HG03045 (cell line): ENCODE results near the gene FBP1.

Experiments
- ATAC-seq: cut with Tn5 transposase; IDR thresholded peaks from one replicate; pipeline ENCODE4 v1.9.1; 2021; ENCODE audit warnings: mild to moderate bottlenecking, moderate library complexity; ENCODE audit not compliant: unreplicated experiment

FBP1 gene

GRCh38 chr9:94639061-94639998 is at the start of gene FBP1:
FBP1 (minus strand) TSS chr9:94639518; CDS start chr9:94639310, 208 bp downstream.
- no peak for ATAC-seq

- no peak for ATAC-seq
Observed at GRCh38 chr9:94687451-94687850, 48.1 kb upstream of the FBP1 start.

- no peak for ATAC-seq
Observed at GRCh38 chr9:94685359-94685758, 46.0 kb upstream of the FBP1 start.

GRCh38 chr9:94681508-94681907 is 42.2 kb upstream of the FBP1 start:
- ATAC-seq = no peak

- ATAC-seq = no peak
Observed at GRCh38 chr9:94680621-94681020, 41.3 kb upstream of the FBP1 start.

- ATAC-seq = no peak
Observed at GRCh38 chr9:94680020-94680419, 40.7 kb upstream of the FBP1 start.

GRCh38 chr9:94679587-94679986 is 40.3 kb upstream of the FBP1 start:
- ATAC-seq = no peak

GRCh38 chr9:94677929-94678328 is 38.6 kb upstream of the FBP1 start:
- ATAC-seq = no peak

- no peak for ATAC-seq
Observed at GRCh38 chr9:94676446-94677131, 37.3 kb upstream of the FBP1 start.

- no peak for ATAC-seq
Observed at GRCh38 chr9:94675008-94675881, 35.9 kb upstream of the FBP1 start.

- no peak for ATAC-seq
Observed at GRCh38 chr9:94672811-94673487, 33.6 kb upstream of the FBP1 start.

GRCh38 chr9:94668928-94669729 is 29.8 kb upstream of the FBP1 start:
- peak; percentile 66 for ATAC-seq

- no peak for ATAC-seq
Observed at GRCh38 chr9:94668418-94668927, 29.2 kb upstream of the FBP1 start.

GRCh38 chr9:94666364-94667099 is 27.2 kb upstream of the FBP1 start:
- no peak for ATAC-seq

- ATAC-seq = no peak
Observed at GRCh38 chr9:94665613-94666012, 26.3 kb upstream of the FBP1 start.

- no peak for ATAC-seq
Observed at GRCh38 chr9:94664801-94665200, 25.5 kb upstream of the FBP1 start.

- ATAC-seq = no peak
Observed at GRCh38 chr9:94663640-94664039, 24.3 kb upstream of the FBP1 start.

- no peak for ATAC-seq
Observed at GRCh38 chr9:94663140-94663539, 23.8 kb upstream of the FBP1 start.
